ENCODE measurements around the gene SLC15A4. TPM values are rescaled to one million over a fixed set of nuclear protein-coding genes. Genes with fewer than 3 reads are reported as not detected.

SLC15A4 gene
- total RNA-seq, 2 donors from 2014 or later: 33.5 to 51.5 TPM

DNA sequence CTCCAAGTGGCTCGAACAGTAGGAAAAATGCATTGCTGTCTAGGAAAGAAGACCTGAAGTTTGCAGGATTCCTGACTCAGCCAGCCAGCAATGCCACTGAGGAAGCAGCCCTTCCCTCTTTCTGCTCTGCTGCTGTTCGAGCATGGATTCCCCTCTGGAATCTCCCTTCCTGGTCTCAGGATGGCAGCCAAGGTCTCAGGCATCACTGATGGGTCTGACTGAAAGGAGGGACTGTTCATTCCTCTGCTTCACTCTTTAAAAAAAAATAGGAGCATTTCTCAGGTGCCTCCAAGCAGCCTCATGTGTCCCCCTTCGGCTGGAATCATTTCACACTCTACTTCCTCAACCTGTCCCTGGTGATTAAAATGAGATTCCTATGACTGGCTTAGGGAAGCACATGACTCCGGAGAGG lies 62.4 kb downstream of the SLC15A4 start:
- Histone ChIP-seq H3K27me3 (replicated peaks; ENCODE audit: insufficient read depth) (no peaks in the 10 kb centered on the region), H3K9me3 (no peaks in the 10 kb centered on the region), H3K4me1 (replicated peaks) (no peaks in the 10 kb centered on the region), H3K36me3 (no peaks in the 10 kb centered on the region), H3K27ac (no peak overlapping the region), H3K4me3 (no peak overlapping the region)
- intact Hi-C loops (cut with DNase I): no loop called here
- no peak for TF ChIP-seq POLR2A (IDR thresholded peaks at IDR 0.05)
- no peak for TF ChIP-seq POLR2AphosphoS5 (IDR thresholded peaks at IDR 0.05)
- TF ChIP-seq, protein P1, sequence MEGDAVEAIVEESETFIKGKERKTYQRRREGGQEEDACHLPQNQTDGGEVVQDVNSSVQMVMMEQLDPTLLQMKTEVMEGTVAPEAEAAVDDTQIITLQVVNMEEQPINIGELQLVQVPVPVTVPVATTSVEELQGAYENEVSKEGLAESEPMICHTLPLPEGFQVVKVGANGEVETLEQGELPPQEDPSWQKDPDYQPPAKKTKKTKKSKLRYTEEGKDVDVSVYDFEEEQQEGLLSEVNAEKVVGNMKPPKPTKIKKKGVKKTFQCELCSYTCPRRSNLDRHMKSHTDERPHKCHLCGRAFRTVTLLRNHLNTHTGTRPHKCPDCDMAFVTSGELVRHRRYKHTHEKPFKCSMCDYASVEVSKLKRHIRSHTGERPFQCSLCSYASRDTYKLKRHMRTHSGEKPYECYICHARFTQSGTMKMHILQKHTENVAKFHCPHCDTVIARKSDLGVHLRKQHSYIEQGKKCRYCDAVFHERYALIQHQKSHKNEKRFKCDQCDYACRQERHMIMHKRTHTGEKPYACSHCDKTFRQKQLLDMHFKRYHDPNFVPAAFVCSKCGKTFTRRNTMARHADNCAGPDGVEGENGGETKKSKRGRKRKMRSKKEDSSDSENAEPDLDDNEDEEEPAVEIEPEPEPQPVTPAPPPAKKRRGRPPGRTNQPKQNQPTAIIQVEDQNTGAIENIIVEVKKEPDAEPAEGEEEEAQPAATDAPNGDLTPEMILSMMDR (IDR thresholded peaks at IDR 0.05): no peak
- 32% methylated on average over 4 of the region's 4 CpGs for WGBS
- no peak for DNase-seq (ENCODE audit: low spot score)

- Histone ChIP-seq H3K9me3 (no peaks in the 10 kb centered on the region), H3K27me3 (replicated peaks; ENCODE audit: insufficient read depth) (no peaks in the 10 kb centered on the region), H3K36me3 (no peaks in the 10 kb centered on the region), H3K27ac (no peak overlapping the region), H3K4me3 (no peak overlapping the region), H3K4me1 (replicated peaks) (no peaks in the 10 kb centered on the region)
- no peak for DNase-seq (ENCODE audit: low spot score)
- TF ChIP-seq POLR2AphosphoS5 (IDR thresholded peaks at IDR 0.05) (no peak), POLR2A (IDR thresholded peaks at IDR 0.05) (no peak)
- TF ChIP-seq, protein P1 (IDR thresholded peaks at IDR 0.05): no peak
- WGBS: 75% methylated on average over 4 of the region's 4 CpGs
- intact Hi-C loops (cut with DNase I): no loop called here
Measured at GRCh38 chr12:128755566-128755965, 68.2 kb downstream of the SLC15A4 start.

DNA sequence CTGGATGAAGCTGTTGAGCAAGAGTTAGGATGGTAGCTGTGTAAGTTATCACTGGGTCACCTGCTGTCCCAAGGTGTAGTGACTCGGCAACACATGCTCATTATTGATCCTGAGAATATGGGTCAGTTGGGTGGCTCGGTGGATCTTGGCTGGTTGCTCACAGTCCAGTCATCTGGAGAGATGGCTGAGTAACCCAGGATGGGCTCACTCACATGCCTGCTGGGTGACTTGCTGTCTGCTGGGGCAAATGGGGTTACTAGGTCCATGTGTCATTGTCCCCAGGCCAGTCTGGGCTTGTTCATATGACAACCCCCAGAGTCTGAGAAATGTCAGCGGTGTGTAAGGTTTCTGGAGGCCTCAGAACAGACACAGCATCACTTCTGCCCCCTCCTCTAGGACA lies 69.5 kb downstream of the SLC15A4 start:
- no peaks in the 10 kb centered on the region for H3K4me1 ChIP-seq (replicated peaks)
- H3K4me3 ChIP-seq: no peak overlapping the region
- H3K27me3 ChIP-seq (replicated peaks; ENCODE audit: insufficient read depth): no peaks in the 10 kb centered on the region
- intact Hi-C loops (cut with DNase I): no loop called here
- TF ChIP-seq, protein P1 (IDR thresholded peaks at IDR 0.05): no peak
- no peak for TF ChIP-seq POLR2AphosphoS5 (IDR thresholded peaks at IDR 0.05)
- TF ChIP-seq POLR2A (IDR thresholded peaks at IDR 0.05): no peak
- H3K36me3 ChIP-seq: no peaks in the 10 kb centered on the region
- H3K27ac ChIP-seq: no peak overlapping the region
- 63% methylated on average over 3 of the region's 3 CpGs for WGBS
- DNase-seq (ENCODE audit: low spot score): no peak
- no peaks in the 10 kb centered on the region for H3K9me3 ChIP-seq

DNA sequence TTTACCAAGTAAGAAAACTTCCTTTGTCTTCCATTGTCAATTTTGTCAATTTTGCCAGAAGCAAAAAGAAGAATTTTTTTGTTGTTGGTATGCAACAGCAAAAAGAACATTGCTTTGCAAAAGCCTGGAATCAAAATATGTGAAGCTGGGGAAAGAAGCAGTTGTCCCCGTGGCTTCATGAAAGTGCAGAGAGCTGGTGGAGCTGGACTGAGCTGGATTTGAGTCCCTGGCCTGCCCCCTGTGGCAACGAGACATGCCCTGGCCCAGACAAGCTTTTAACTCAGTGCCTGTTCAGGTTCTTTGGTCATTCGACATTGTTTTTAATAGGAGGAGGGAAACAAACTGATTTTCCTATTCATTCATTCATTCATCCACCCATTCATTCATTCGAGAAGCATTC lies 70.3 kb downstream of the SLC15A4 start:
- Histone ChIP-seq H3K4me1 (replicated peaks) (no peaks in the 10 kb centered on the region), H3K36me3 (no peaks in the 10 kb centered on the region), H3K9me3 (no peaks in the 10 kb centered on the region), H3K27ac (no peak overlapping the region), H3K4me3 (no peak overlapping the region), H3K27me3 (replicated peaks; ENCODE audit: insufficient read depth) (no peaks in the 10 kb centered on the region)
- TF ChIP-seq, protein P1 (IDR thresholded peaks at IDR 0.05): no peak
- TF ChIP-seq POLR2AphosphoS5 (IDR thresholded peaks at IDR 0.05): no peak
- no peak for TF ChIP-seq POLR2A (IDR thresholded peaks at IDR 0.05)
- DNase-seq (ENCODE audit: low spot score): no peak
- WGBS: 46% methylated on average over 4 of the region's 4 CpGs
- intact Hi-C loops (cut with DNase I): no loop called here

DNA sequence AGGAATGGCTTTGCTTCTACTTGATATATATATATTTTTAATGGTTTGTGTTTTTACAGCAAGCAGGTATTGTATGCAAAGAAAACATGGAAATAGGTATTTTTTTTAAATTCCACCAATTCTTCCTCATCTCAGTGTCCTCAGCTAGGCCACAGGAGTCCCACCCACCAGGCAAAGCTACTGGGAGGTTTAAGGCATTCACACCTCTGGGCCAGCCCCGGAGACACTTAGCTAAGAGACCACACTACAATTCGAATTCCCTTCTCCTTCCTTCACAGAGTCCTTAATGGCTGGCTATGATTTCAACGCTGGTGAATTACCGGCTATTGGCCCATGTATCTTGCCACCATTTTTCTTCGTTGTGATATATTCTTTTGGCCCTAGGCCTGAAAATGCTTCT lies 71.4 kb downstream of the SLC15A4 start:
- TF ChIP-seq POLR2AphosphoS5 (IDR thresholded peaks at IDR 0.05): no peak
- no peak for TF ChIP-seq POLR2A (IDR thresholded peaks at IDR 0.05)
- TF ChIP-seq, protein P1 (IDR thresholded peaks at IDR 0.05): no peak
- Histone ChIP-seq H3K27me3 (replicated peaks; ENCODE audit: insufficient read depth) (no peaks in the 10 kb centered on the region), H3K36me3 (no peaks in the 10 kb centered on the region), H3K4me3 (no peak overlapping the region), H3K9me3 (no peaks in the 10 kb centered on the region), H3K4me1 (replicated peaks) (no peaks in the 10 kb centered on the region), H3K27ac (no peak overlapping the region)
- intact Hi-C loops (cut with DNase I): no loop called here
- DNase-seq (ENCODE audit: low spot score): no peak
- WGBS: 88% methylated on average over 5 of the region's 5 CpGs

Data from prostate gland (tissue), 2 donors.